Suppressor macrophage (primary cell): ENCODE data around the gene KCNF1.
A peak's percentile ranks its signal among the peaks of the same experiment; 100 is the strongest.

Experiments
- DNase-seq, 4 experiments: peaks; one replicate each; pipeline ENCODE4 v3.0.0-alpha.2; 2020 to 2022

The KCNF1 gene

DNA sequence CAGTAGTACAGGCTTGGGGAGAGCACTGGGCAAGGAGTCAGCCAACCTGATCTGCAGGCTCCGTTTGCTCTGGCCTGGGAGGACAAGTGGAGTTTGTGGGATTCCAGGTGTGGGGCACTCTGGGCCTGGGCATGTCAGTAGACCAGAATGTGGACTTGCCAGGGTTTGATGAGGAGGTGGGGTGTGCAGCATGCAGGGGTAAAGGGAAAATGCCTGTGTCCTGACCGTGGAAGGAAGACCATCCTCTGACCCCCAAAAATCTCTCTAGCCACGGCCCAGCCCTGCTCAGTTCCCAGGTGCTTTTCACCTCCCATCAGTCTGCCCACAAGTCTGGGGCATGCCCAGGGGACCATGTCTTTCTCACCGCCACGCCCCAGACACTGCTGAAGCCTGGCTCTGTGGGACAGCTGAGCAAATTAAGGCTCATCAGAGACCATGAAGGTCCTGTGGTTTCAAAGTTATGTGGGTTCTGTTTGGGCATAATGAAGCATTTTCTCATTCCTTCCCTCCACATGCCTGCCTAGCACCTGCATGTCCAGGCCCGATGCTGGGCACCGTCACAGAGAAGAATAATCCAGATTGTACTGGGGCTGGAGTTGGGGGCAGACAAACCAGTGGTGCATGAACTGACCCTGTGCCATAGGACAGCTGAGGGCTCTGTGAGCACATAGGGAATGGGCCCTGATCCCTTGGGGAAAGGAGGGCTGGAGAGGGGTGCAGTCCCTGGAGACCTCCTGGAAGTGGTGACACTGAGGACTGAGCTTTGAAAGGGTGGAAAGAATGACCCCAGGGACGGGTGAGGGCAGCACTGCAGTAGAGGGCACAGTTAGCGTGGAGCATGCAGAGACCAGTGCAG, 6.5 kb upstream of the KCNF1 start:
- no peak for DNase-seq

DNA sequence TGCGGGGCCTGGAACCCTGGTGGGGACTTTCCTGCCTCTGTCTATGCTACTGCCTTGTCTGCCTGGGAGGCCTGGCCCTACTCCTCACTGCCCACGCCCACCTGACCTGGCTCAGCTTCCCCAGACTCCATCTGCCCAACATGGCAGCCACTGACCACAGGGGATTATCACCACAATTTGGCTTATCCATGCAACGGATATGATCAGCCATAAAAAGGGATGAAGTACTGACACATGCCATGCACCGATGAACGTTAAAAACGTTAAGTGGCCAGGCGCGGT, 5.9 kb upstream of the KCNF1 start:
- DNase-seq: no peak

DNA sequence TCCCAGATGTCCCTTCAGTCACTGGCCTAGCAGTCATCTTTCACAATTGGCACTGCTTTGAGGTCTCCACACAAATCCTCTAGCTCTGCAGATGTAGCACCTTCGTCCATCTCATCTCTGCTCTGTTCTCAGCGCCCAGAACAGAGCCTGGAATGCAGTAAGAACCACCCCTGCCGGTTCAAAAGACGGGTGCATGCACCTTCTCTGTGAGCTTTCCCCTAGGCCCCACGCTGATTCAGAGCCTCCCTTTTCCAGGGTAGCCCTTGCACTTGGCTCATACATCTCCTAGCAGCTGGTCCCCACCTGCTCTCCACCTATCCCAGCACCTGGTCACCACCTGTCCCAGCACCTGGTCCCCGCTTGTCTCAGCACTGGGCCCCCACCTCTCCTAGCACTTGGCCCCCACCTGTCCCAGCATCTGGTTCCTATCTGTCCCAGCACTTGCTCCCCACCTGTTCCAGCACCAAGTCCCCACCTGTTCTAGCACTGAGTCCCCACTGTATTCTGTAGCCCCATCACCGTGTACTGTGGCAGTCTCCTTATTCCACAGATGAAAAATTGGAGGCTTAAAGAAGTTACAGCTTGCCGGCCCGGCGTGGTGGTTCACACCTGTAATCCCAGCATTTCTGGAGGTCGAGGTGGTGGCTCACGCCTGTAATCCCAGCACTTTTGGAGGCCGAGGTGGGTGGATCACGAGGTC, 4.7 kb upstream of the KCNF1 start:
- DNase-seq: no peak

DNA sequence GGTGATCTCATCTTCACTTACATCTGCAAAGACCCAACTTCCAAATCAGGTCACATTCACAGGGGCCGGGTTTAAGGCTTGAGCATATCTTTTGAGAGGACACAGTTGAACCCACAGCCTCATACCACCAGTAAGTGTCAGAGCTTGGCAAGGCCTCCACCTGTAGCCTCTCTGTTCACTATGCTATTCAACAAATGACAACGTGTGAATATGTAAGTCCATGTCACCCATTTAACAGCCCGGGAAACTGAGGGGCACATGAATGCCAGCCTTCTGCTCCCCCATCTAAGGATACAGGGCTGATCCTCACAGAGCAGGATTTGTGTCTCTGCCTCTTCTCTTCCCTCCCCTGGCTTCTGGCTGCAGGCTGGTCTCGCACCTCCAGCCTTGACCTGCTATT, 3.5 kb upstream of the KCNF1 start:
- DNase-seq: no peak

DNA sequence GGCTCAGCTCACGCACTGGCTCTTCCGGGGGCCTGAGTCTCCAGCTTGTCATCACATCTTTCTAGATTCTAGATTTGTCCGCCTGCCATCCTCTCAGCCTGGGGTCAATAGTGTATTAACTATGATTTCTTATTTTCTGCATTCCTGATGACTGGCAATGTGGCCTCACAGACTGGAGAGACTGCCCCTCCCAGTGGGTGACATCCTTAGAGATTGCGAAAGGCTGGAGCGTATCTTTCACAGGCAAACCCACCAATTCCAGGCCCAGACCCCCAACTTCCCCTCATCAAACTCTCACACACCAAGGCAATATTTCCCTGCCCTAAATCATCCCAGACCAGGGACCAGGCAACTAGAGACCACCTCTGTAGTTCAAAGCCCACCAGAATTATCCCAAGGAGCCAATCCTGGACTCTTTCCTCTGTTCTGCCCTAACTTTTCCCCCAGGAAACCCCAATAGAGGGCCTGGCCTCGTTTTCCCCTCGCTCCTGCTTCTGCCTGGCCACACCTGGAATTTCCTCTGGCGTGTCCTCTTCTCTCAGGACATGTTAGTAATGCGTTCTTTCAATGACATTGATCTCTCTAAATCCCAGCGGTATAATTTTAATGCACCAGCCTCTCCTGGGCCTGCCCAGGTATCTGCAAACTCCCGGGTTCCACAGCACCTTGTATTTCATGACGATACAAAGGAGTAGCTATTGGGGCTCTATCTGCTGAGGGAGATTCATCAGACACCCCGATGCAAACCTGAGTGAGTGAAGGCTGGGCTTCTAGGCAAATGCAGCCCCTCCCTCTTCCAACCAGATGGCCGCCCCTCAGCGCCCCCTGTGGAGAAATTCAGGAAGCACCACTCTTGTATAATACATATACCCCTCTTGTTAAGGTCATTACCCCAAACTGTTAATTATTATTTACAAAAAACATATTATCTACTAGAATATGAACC, 2.4 kb upstream of the KCNF1 start:
- DNase-seq: peak in 3 of 4 experiments; percentile 16 to 42 (median 25)

DNA sequence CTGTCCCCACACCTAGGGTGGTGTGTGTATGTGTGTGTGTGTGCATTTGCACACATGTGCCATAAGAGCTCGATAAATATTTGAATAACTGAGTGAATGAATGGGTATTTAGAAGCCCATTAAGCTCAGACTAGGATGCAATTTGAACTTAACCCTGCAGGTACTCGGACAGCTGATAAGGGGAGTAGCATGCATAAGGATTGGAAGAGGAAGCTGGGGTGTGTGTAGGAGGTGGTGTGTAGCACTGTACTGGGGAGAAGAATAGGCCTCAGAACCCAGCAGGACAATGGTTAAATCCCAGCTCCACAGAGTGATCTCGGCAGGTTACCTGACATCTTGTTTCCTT, 1.8 kb upstream of the KCNF1 start:
- no peak for DNase-seq

DNA sequence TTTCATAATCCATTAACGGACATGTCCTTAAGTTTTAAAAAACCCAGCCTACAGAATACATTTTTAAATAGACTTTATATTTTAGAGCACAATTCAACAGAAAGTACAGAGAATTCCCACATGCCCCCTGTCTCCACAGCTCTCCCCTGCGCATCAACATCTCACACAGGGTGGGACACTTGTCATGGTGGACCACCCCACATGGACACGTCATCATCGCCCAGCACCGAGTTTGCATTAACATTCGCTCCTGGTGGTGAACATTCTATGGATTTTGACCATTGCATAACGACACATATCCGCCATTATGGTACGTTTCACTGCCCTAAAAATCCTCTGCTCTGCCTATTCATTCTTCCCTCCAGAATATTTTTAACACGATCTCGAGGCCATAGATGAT, 1.1 kb upstream of the KCNF1 start:
- DNase-seq: no peak

DNA sequence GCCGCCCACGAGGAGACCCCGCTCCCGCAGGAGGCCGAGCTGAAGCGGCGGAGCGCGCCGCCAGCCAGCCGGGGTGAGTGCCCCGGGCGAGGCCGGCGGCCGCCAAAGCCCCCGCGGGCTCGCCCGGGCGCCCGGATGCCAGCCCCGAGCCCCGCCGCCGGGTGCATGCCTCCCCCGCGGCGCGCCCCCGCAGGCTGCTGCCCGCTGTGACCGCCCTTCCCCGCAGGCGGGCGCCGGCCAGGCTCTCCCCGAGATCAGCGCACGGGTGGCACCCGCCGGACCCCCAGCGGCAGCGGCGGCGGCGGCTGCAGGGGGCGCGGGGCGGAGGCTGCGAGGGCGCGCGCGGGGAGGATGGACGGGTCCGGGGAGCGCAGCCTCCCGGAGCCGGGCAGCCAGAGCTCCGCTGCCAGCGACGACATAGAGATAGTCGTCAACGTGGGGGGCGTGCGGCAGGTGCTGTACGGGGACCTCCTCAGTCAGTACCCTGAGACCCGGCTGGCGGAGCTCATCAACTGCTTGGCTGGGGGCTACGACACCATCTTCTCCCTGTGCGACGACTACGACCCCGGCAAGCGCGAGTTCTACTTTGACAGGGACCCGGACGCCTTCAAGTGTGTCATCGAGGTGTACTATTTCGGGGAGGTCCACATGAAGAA, 470 bp downstream of the KCNF1 start:
- peak in 1 of 4 experiments; percentile 30 for DNase-seq

DNA sequence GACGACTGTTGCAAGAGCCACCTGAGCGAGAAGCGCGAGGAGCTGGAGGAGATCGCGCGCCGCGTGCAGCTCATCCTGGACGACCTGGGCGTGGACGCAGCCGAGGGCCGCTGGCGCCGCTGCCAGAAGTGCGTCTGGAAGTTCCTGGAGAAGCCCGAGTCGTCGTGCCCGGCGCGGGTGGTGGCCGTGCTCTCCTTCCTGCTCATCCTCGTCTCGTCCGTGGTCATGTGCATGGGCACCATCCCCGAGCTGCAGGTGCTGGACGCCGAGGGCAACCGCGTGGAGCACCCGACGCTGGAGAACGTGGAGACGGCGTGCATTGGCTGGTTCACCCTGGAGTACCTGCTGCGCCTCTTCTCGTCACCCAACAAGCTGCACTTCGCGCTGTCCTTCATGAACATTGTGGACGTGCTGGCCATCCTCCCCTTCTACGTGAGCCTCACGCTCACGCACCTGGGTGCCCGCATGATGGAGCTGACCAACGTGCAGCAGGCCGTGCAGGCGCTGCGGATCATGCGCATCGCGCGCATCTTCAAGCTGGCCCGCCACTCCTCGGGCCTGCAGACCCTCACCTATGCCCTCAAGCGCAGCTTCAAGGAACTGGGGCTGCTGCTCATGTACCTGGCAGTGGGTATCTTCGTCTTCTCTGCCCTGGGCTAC, 1.2 kb downstream of the KCNF1 start:
- no peak for DNase-seq

DNA sequence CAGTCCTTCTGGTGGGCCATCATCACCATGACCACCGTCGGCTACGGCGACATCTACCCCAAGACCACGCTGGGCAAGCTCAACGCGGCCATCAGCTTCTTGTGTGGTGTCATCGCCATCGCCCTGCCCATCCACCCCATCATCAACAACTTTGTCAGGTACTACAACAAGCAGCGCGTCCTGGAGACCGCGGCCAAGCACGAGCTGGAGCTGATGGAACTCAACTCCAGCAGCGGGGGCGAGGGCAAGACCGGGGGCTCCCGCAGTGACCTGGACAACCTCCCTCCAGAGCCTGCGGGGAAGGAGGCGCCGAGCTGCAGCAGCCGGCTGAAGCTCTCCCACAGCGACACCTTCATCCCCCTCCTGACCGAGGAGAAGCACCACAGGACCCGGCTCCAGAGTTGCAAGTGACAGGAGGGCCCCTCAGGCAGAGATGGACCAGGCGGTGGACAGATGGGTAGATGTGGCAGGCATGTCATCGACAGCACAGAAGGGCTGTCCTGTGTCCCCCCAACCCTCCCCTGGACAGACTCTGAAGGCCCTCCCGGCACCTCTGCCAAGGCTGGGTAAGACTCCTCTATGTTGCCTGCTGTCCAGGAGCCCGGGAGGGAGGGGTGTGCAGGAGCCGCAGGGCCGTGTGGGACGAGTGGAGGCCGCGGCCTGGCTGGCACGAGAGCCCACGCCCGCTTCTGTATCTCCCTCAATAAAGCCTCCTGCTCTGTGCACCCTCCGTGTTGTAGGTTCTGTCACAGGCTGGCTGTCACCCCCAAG, 2.0 kb downstream of the KCNF1 start:
- no peak for DNase-seq

DNA sequence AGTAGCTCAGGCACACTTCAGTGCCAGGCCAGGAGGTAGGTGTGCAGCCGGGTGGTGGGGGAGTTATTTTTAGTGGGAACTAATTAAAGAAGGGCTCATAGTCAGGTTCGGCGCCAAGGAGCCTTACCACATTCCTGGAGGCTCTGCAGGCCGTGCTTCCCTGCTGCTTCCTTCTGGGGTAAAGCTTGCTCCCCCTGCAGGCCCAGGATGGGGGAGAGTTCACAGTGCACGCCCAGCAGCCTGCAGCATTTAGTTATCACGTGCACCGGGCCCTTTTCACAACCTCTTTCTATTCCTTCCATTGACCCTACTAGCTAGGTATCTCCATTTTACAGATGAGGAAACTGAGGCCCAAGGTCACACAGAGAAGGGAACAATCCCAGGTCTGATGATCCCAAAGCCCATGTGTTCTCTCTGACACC, 2.5 kb downstream of the KCNF1 start:
- DNase-seq: peak; percentile 19 to 68 (median 40)

DNA sequence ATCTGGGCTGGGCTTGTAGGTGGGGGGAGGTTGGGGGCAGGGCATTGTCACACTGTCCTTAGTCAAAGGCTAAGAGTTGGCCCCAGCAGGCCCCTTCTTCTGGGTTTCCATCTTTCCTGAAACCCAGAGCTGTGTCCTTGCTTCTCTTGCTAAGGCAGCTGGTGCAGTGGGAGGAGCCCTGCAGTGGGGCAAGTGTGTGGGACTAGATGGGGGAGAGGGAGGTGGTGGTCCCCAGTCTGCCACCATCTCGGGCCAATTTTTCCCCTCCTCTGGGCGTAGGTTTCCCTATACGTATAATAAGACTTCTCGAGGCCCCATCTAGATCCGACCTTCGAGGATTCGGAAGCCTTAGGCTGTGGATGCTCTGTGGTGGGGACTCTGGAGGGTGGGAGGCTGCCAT, 3.5 kb downstream of the KCNF1 start:
- DNase-seq: no peak

DNA sequence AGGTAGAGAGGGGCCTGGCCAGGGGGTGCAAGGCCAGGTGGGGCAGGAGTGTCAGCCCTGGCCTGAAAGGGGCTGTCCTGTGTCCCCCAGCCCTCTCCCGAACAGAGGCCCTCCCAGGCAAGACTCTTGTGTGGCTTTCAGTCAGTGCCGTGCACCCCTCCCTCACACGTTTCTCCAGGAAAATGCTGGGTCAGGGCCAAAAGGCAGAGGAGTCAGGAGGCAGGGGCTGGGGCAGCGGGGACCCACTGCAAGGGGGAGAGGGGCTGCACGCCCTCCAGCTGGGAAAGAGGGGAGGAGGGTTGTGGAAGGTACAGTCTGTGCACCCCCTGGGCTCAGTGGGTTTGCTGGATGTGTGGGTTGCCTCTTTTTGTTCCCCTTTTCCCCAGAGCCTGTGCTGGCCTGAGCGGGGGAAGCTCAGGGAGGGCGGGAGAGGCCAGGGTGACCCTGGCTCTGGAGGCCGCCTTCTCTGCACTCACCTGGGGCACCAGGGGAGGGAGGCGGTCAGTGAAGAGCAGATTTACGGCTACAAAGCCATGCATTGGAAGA, 4.1 kb downstream of the KCNF1 start:
- DNase-seq: peak in 2 of 4 experiments; percentile 34 to 47

DNA sequence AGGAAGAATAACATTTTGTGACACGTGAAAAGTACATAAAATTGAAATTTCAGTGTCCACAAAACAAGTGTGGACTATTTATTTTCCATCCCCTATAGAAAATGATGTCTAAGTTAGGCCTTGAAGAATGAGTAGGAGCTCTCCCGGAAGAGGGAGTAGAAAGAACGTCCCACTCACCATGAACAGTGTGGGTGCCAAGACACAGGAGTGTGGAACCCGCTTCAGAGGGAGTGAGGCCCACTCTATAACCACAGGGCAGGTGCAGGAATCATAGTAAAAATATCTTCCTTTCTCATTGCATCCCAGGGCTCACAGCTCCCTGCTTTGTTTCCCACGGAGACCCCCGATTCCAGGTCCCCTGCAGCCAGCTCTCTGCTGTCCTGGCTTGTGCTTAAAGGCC, 5.2 kb downstream of the KCNF1 start:
- DNase-seq: no peak

DNA sequence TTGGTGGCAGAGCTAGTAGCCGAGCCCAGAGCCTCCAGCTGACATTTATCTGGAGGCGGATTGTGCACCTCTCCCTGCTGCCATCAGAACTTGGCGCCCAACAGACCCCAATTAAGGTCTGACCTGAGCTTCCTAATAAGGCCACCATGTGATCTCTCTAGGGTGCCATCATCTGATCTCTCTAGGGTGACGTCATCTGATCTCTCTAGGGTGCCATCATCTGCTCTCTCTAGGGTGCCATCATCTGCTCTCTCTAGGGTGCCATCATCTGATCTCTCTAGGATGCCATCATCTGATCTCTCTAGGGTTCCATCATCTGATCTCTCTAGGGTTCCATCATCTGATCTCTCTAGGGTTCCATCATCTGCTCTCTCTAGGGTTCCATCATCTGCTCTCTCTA, 6.2 kb downstream of the KCNF1 start:
- no peak for DNase-seq

DNA sequence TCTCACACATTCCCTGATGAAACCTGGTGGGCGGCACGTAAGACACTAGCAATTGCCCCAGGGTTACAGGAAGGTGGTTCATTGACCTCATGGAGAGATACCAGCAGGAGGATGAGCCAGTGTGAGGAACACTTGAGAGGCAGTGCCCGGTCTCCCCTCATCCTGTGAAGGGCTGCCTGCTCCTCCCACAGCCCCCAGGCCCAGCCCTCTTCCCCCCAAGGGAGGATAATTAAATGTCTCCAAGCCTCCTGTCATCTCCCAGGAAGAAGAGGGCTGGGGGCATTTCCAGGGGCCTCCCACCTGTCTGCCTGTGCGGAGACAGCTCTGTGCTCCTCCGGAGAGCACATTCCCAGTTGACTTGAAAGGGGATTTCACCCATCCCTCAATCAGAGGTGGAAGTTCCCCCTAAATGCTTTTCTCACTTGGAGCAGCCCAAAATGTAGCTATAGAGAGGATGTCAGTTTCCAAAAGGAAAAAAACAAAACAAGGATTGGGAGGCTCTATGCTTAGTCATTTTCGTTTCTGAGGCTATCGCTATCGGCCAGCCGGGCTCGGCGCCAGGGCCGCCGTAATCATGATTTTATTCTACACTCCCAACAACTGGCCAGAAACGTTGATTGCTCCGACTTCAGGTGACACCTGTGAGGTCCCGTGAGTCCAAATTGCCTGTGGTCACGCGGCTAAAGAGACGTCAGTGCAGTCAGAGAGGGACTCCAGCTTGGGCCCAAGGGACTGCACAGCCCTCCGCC, 7.1 kb downstream of the KCNF1 start:
- DNase-seq: peak in 1 of 4 experiments; percentile 17

DNA sequence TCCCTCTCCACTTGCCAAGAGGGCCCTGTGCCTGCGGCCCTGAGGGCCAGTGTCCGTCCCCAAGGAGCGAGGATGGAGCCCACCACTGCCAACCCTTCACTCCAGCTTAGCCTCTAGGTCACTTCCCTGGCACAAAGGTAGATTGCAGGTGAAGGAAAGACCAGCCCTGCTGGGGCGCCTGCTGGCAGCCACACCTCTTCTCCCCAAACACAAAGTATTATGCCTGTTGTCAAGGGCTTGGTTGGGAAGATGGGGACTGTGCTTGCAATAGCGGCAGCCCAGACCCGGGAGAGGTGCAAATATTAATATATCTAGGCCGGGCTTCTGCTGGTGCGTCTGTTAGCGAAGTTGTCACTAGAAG, 7.7 kb downstream of the KCNF1 start:
- DNase-seq: no peak

DNA sequence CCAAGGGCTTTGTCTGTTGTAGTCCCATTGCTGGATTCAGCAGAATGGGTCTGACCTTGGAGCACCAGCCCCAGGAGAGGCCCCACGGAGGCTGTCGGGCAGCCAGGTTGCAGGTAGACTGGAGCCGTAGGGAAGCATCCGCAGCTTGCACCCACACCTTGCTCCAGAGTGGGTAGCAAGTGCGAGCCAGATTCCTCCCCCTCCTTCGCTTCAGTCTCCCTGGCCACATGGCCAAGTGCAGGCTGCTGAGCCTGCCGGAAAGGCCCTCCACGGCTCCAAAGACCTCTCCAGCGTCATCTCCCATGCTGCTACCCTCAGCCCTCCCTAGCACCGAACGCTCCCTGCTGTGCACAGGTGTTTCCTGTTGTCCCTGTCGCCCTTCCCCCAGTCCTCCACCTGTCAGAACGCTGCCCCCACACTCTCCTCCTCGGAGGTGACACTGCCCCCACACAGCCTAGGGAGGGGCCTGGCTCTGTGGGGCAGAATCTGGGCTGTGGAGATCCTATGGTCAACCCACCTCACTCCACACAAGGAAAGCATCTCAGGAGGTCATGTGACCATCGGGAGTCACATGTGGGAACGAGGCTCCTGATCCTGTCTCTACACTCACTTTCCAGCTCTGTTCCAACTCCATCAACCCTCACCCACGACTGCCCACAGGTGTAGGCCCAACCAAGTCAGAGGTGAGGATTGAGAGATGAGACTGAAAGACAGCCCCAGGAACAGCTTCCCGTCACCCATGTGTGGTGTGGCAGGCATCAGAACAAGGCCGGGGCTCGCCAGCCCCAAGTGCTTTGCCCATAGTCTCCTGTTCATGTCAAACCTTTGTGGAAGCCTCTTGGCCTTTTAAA, 8.3 kb downstream of the KCNF1 start:
- no peak for DNase-seq

DNA sequence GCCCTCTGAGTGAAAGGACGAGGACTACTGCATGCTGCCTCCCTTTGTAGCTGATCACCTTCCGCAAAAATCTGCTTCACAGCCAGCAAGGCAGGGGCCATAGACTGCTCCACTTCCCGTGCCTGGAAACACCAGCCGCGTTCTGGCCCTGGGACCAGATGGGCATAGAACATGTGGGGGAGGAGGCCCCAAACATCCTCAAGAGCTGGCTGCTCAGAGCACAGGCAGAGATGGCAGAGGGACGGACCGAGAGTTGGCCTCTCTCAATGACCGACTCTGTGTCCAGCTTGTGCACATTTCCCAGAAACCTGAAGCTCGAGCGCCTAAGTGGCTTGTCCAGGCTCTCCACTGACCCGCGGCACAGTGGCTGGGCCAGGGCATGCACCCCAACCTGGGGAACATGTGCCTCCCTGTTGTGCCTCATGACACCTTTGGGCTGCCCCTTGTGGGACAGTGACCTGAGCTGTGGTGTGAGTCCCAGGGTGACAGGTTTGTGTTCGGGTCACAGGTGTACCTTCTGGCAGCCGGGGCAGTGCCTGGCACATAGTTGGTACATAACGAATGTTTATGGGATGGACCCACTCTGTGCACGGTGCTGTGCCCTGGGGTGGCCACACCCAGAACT, 9.1 kb downstream of the KCNF1 start:
- DNase-seq: no peak
